D341Med (cell line): Measurements from ENCODE around the gene SLC35E1.
A peak's percentile ranks its signal among the peaks of the same experiment; 100 is the strongest.

Experiments used
- DNase-seq: peaks from one replicate; pipeline ENCODE4 v3.0.0; 2012; ENCODE audit warnings: low spot score

The SLC35E1 gene

GRCh38 chr19:16572332-16573211 is at the start of gene SLC35E1:
Gene SLC35E1, minus strand, starts transcription at chr19:16572415. Its CDS starts 51 bp downstream, at chr19:16572364.
- DNase-seq, result peak; percentile 99

GRCh38 chr19:16621165-16621800 is 49.1 kb upstream of the SLC35E1 start:
- no peak for DNase-seq

GRCh38 chr19:16620584-16620983 is 48.4 kb upstream of the SLC35E1 start:
- DNase-seq, result no peak

- no peak for DNase-seq
These were observed 47.8 kb upstream of the SLC35E1 start for GRCh38 chr19:16620018-16620417.

- DNase-seq, result no peak
These were observed 47.2 kb upstream of the SLC35E1 start for GRCh38 chr19:16619457-16619856.

- no peak for DNase-seq
These were observed 46.0 kb upstream of the SLC35E1 start for GRCh38 chr19:16618248-16618647.

GRCh38 chr19:16615808-16616207 is 43.6 kb upstream of the SLC35E1 start:
- DNase-seq, result no peak

GRCh38 chr19:16614941-16615340 is 42.7 kb upstream of the SLC35E1 start:
- no peak for DNase-seq

- no peak for DNase-seq
These were observed 41.6 kb upstream of the SLC35E1 start for GRCh38 chr19:16613841-16614240.

- no peak for DNase-seq
These were observed 40.4 kb upstream of the SLC35E1 start for GRCh38 chr19:16612636-16613035.

GRCh38 chr19:16611121-16611520 is 38.9 kb upstream of the SLC35E1 start:
- DNase-seq, result no peak

- no peak for DNase-seq
These were observed 37.4 kb upstream of the SLC35E1 start for GRCh38 chr19:16609511-16610200.

- DNase-seq, result no peak
These were observed 36.1 kb upstream of the SLC35E1 start for GRCh38 chr19:16608290-16608739.

- no peak for DNase-seq
These were observed 35.6 kb upstream of the SLC35E1 start for GRCh38 chr19:16607819-16608218.

GRCh38 chr19:16605553-16605994 is 33.4 kb upstream of the SLC35E1 start:
- DNase-seq, result no peak

GRCh38 chr19:16605115-16605514 is 32.9 kb upstream of the SLC35E1 start:
- no peak for DNase-seq

- DNase-seq, result no peak
These were observed 32.4 kb upstream of the SLC35E1 start for GRCh38 chr19:16604615-16605014.

- no peak for DNase-seq
These were observed 30.9 kb upstream of the SLC35E1 start for GRCh38 chr19:16603090-16603489.

GRCh38 chr19:16601378-16602052 is 29.3 kb upstream of the SLC35E1 start:
- DNase-seq, result no peak

GRCh38 chr19:16600824-16601223 is 28.6 kb upstream of the SLC35E1 start:
- DNase-seq, result no peak

- DNase-seq, result no peak
These were observed 27.6 kb upstream of the SLC35E1 start for GRCh38 chr19:16599655-16600346.
